Activated CD4-positive, alpha-beta T cell treated with anti-CD3 and anti-CD28 coated beads, Interleukin-2, amount 50 U/mL, for 16 hours (primary cell): ENCODE measurements around the gene ASXL3.

Experiments used
- DNase-seq: peaks from one replicate; pipeline ENCODE4 v3.0.0-alpha.2; 2020

The ASXL3 gene

DNA sequence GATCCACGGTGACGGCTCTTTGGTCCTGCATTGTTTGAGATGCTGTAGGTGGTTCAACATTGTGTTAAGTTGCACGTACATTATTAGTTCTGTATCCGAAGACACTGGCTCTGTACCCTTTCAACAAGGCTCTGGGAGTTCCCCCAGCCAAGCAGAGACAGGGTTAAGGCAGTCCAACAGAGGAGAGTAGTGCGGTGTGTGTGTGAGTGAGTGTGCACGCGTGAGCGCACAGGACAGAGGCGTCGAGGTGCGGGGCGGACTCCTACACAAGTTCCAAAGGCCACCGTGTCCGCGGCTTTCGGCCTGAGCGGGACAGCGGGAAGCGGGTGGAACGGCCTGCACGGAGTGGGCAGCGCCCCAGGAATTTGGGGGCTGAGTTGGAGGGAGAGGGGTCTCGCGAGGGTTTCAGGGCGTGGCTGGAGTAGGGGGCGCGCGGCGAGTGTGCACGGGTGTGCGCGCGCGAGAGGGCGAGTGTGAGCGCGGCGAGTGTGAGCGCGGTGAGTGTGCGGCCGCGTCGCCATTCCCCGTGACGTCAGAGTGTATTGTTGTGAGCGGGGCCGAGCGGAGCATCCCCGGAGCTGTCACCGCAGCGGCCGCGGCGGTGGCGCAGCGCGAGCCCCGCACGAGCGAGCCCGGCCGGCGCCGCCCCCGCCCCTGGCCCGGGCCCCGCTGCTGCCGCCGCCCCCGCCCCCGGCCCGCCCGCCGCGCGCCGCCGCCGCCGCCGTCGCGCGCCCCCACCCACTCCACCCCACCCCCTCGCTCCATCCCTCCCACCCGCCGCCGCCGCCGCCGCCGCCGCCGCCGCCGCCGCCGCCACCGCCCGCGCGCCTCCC lies at the start of gene ASXL3:
Gene ASXL3, plus strand, starts transcription at position 535 of the 833 bp plus-strand sequence. CDS start 413 bp downstream, outside the sequence.
- no peak for DNase-seq

DNA sequence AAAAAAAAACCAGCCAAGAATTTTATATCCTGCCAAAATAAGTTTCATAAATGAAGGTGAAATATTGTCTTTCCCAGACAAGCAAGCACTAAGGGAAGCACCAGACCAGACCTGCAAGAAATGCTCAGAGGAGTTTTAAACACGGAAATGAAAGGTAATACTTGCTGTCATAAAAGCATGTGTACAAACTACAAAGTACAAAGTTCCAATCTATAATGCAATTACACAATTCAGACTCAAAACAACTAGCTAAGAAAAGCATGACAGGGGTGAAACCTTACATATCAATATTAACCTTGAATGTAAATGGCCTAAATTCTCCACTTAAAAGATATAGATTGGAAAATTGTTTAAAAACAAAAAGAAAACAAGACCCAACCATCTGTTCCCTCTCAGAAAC lies 45.0 kb upstream of the ASXL3 start:
- DNase-seq, result no peak

DNA sequence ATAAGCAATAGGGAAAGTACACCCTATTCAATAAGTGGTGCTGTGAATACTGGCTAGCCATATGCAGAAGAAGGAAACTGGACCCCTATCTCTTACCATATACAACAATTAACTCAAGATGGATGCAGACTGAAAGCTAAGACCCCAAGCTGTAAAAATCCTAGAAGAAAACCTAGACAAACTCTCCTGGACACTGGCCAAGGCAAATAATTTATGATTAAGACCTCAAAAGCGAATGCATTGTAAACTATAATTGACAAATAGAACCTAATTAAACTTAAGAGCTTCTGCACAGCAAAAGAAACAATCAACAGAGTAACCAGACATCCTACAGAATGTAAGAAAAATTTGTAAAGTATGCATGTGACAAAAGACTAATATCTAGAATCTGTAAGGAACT lies 41.1 kb upstream of the ASXL3 start:
- no peak for DNase-seq

DNA sequence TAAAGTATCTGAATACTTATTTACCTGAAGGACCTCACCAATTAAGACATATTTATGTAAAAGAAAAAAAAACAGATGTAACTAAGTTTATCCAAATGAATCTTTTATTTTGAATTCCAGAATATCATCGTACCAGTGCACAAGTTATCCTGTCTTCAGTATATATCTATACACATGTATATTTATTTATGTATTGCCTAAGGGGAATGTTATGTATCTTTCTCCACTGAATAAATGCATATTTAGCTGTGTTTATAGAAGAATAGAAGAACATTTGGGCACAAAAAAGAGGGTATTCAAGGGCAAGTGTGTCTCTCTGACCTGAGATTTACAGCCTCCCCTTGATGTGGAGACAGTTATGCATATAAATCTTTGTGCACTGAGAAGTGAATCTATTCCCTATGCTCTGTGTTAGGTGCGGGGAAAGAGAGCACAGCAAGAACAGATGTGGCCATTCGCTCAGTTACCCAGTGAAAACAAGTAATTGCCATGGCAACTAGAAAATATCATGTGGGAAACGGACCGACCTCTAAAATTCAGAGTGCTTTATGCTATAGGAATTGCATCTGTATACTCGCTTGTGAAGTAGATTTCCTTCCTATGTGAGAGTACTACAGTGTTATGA lies 39.5 kb upstream of the ASXL3 start:
- no peak for DNase-seq

DNA sequence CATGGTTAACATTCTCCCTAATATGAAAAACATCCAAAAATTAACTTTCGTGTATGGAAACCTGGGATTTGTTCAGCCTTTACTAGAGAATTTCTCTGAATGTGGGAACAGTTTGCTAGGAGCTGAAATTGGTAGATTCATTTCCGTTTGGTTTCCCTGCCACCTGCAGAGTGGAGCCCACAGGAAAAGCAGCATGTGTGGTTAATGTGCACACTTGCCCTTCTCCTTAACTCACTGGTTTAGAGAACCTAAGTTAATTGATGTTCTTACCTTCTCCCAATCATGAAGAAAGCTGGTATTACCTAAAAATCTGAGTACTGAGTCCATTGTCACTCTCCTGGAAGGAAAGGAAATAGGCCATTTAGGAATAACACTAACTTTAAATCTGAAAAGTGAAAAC lies 37.6 kb upstream of the ASXL3 start:
- no peak for DNase-seq

DNA sequence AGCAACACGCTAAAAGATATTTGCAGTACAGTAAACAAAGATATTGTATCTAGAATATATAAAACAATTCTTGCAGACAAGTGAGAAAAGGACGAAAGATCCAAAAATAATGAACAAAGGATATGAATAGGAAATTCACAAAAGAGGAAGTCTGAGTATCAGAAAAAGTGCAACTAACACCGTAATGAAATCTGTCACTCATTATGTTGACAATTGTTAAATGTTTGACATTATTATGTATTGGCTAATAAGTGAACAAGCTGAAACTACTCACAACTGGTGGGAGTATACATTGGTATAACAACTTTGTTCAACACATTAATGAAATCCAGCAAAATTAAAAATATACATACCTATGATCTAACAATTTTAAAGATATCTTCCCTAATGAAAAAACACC lies 36.7 kb upstream of the ASXL3 start:
- no peak for DNase-seq

DNA sequence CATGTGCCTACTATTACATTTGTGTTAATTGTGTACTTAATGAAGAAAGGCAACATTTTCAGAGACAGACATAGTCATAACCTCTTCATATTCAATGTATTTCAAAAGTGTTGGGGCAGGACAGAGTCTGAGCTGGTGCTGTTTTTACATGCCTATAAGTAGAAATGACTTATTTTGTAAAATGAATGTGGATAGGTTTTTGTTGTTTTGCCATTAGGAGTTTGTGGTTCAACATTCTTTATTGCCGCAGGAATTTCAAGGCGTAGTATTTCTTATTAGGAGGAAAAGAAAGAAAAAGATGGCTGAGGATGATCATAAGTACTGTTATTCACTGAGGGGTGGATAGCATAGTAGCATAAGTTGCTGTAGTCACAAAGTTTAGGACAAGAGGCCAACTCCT lies 21.2 kb upstream of the ASXL3 start:
- no peak for DNase-seq

DNA sequence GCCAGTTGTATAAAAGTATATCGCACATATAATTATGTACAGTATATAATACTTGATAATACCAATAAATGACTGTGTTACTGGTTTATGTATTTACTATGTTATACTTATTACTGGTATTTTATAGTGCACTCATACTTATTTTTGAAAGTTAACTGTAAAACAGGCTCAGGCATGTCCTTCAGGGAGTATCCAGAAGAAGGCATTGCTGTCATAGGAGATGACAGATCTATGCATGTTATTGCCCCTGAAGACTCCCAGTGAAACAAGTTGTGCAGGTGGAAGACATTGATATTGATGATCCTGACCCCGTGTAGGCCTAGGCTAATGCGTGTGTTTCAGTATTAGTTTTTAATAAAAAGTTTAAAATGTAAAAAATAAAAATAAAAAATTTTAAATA lies 20.3 kb upstream of the ASXL3 start:
- no peak for DNase-seq

DNA sequence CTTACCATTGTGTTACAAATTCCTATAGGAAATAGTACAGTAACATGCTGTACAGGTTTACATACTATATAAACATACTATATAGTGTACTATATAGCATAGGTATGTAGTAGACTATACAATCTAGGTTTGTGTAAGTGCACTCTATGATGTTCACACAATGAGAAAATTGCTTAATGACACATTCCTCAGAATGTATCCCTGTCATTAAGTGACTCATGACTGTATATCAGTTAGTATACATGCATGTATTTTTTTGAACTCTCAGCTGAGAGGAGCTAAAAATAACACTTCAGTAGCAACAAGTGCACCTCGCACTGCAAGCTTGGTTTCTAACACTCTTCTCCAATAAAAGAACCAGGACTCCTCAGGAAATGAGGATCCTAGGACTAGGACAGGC lies 19.5 kb upstream of the ASXL3 start:
- DNase-seq, result no peak

DNA sequence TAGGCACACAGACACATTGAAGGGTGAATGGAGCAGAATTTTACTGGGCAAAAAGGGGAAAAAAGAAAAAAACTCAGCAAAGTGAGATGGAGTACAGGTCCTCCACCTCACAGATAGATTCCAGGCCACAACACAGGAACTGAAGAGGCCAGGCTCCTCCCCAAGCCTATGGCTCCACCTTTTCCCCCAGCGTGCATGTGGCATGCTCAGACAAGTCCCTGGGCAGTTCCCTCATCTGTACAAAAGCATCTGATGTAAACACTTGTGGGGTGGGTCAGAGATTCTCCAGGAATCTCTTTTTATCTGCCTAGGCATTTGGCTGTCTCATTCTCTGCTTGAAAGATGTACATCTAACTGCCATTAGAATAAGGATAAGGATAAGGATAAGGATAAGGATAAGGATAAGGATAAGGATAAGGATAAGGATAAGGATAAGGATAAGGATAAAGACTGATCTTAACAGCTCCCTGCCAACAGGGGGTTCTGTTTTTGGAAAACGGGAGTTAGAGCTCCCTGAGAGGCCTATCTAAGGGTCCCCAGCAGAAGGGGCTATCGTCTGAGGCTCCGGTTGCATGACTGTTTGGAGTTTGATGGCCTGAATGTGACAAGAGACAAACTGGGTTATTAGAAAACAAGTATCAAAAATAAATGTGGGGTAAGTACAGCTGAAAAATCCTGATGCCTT lies 17.2 kb upstream of the ASXL3 start:
- DNase-seq, result no peak

DNA sequence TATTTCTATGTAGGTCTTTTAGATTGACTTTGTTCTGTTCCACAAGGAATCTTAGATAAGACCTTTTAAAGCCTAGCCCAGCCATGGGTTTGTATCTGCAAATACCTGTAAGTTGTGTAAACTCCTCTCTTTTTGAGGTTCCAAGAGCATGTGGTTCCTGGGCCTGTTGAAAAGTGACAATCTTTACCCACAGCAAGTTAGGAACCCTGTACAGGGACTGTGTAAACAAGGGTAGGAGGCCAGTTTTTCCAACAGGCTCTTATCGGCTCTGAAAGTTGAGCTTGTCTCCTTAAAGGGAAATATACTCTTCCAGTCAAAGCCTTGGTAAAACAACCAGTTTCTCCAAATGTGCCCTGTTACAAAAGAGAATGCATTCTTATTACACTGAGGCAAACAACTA lies 15.3 kb upstream of the ASXL3 start:
- DNase-seq, result no peak

DNA sequence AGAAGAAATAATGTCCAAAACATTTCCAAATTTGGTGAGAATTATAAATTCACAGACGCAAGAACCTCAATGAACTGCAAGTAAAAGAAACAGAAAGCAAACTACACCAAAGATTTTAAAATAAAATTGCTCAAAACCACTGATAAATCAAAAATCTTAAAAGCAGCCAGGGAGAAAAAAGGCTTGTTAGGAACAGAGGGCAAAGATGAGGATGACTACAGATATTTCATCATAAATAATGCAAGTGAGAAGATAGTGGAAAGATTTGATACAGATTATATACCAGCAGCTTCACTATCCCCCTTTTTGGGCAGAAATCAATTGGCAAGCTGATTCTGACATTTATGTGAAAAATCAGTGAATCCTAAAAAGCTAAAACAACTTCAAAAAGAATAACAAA lies 10.3 kb upstream of the ASXL3 start:
- no peak for DNase-seq

DNA sequence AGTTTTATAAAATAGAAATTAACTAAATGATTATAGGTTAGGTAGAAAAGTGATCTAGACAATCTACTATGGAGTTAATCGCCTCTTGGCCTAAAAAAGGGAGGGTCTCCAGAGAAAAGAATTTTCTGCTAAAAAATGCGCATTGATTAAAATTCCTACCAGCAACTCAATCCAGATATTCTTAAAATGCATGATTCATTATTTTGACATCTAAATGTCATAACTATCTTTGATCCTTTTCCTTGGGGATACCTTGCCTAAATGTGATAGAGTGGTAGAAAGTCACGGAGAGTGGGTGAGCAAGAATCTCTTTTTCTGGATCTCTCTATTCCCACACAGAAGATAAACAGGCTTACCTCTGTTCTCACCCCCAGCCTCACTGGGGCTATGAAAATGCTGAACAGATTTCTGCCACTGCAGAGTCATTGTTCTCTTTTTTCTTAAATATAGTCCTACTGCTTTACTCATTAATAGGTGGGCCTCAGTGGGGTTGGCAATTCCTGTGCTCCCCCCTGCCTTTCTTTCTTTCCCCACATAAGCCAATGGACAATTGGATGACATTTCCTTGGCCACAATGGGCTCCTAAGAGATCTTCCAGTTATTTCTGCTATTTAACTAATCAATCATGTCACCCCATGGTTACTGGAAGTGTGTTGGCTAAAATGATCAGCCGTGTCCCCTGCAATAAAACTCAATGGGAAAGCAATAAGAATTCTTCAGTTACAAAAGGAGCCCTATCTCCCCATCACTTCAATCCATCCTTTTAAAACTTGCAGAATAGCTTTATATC lies 5.8 kb upstream of the ASXL3 start:
- no peak for DNase-seq

DNA sequence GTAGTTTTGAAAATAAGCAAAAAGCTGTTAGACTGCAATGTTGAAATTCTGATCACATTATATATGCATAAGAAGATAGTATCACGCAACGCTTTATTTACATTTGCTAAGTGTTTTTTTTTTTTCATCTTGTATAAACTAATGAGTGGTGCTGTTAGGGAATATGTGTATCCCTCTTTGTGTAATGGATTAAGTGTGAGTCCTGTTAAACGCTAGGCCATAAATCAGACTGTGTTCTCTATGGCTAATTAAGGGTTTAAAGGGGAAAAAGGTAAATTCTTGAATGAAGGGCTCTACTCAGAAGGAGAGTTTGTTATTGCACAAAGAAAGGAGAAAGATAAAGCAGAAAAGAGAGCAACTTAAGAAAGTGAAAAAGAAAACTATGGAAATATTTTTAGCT lies 4.8 kb upstream of the ASXL3 start:
- no peak for DNase-seq

DNA sequence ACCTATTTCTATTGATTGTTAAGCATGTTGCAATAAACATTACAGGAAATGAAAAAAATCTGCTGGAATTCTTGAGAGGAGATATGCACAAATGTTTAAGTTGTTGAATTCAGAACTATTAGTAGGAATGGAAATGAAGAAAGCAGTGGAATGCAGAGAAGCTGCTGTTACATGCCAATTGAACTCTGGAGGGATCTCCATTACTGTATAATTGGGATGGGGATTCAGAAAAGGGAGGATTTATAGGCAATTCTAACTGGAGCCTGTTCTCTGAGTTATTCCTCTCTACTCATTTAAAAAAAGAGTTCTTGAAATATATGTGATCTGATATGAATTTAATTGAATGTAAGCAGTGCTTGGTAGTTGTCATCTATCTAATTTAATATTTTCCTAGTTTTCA lies 2.6 kb upstream of the ASXL3 start:
- no peak for DNase-seq

DNA sequence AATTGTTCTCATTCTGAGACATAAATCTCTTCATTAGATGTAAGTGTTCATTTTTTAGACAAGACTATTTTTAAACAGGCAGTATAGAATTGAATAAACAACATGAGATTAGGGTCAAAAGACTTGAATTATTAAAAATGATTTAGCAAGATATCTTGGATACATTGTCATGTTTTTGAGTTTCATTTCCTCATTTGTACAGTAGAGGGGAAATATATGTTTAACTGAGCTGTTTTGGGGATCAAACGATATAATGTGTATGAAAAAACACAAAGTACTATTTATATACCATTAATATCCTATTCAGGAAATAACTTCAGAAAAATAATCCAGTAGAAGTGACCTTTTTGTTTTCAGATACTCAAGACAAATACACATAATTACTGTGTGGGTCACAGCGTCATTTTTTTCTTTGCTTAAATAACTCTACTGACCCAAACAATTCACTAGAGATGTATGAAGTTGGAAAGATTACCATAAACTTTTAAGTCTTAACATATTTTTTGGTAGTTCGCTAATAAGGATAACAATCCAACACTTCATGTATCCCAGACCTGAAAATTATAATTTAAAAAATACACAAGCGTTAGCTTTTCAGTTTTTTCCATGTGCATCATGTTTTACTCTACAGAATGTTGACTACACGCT lies 896 bp upstream of the ASXL3 start:
- no peak for DNase-seq

DNA sequence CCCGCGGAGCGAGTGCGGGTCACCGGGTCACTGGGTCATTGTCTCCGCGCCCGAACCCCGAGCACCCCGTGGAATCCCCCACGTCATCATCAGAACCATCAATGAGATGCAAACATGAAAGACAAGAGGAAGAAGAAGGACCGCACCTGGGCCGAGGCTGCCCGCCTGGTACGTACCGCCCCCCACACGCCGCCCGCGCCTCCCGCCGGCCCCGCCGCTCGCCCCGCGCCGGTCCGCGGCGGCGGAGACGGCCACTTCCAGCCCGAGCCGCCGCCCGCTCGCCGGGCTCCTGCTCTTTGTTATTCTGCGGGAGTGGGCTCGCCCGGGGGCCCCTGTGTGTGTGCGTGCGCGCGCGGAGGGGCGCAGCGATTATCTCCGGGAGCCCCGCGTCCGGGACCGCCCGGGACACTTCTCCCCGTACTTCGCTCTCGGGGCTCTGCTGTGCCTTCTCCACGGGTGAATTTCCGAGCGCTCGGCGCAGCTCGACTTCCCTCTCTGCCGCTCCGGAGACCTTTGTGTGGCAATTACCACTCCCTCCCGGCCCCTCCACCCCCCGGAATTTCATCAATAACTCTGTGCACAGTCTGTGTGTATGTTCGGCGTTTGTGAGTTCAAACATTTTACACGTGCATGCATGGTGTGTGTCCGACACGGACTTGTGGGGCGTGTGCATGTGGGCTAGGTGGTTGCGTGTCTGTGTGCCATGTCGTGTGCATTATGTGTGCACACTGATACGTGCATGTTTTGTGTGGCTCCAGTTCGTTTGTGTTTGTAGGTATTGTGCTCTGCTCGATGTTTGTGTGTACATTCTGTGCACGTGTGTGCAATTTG lies 714 bp downstream of the ASXL3 start:
- DNase-seq, result no peak

DNA sequence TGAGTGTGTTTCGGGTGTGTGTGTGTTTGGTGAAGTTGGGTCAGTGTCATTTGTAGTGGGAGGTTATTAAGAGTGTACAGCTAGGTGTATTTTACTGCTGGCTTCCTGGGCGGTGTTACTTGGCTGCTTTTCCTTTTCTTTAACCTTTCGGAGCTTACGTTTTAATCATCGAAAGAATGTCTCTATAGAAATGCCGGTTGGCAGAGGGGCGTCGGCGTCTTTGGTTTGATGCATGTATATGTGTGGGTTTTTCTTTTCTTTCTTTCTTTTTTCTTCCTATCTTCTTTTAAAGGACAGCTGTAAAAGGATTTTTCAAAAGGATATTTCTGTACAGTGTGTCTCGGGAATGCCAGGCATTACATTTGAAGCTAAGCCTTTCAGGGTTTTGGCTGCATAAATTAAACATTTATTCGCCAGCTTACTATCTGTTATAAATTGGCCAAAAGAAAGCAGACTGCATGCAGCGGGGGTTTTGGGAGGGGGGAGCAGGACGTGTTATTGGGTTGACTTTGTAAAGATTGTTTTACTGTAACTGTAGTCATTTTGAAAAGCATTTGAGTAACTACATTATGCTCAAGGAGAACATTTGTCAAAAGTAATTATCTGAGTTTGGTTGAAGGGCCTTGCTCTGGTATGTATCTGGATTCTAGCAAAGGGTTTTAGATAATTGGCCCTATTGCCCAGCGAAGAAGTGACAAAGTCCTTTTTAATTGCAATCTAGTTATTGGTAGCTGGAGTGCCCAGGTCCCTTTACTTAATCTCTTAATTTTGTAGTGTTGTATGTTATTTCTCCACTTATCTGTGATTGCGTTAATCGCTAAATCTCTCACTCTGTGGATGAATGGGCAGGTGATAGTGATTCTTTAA lies 1.6 kb downstream of the ASXL3 start:
- no peak for DNase-seq

DNA sequence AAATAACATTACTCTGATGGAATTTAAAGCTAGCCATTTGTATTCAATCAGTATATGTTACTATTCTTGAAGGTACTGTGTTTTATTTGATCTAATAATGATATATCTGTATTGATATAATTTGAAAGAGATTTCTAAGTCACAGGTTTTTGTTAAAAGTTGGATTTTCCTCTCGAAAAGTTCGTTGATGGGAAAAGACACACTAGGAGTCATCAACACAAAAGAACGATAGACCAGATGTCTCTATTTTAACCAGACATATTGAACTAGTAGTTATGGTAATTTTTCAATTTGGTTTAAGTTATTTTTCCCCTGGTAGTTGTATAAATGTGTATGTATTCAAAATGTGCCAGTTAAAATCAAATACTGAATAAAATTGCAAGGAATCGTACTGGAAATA lies 2.5 kb downstream of the ASXL3 start:
- no peak for DNase-seq

DNA sequence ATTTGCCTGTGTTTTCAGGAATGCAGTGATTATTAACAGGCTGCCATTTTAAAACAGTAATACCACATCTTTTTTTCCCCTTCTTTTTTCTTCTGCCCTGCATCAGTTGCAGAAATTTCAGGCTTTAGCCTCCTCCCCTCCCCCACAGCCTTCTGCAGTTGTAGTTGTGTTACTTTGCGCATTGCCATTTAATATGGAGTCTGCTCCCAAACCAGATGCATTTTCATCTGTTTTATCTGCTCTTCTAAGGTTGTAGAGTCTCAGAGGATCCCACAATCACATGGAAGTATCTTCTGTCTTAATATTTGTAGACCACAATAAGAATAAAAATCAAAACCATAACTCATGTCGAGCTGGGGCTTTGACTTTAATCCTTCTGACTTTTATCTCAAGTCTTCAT lies 3.8 kb downstream of the ASXL3 start:
- DNase-seq, result no peak

DNA sequence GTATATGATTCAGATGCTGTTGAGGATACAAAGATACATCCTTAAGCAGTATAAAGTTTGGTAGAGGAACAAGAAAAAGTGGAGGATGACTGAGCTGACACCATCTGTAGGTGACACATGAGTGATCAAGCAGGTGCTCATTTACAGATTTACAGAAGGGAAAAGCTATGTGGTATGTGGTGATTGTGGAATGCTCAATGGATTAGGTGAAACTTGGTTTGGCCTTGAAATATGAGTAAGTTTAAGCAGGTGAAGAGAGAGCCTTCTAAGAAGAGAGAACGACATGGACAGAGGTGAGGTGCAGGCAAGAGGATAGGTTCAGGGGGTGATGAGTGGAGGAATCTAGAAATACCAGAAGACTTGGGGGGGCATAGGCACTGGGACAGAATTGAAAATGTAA lies 5.9 kb downstream of the ASXL3 start:
- DNase-seq, result no peak
